ENCODE measurements around the gene AARS1. TPM values are rescaled to one million over a fixed set of nuclear protein-coding genes. Genes with fewer than 3 reads are reported as not detected.
"Not testable (repeated sequence)": the region's sequence is repeated elsewhere in the genome, so short reads cannot be mapped to it uniquely, and the experiment has no call there.

The AARS1 gene
- polyA plus RNA-seq, 1 donor, result 53.0 TPM

GRCh38 chr16:70304892-70305448 is 15.7 kb upstream of the AARS1 start:
- Histone ChIP-seq H3K9me3 (ENCODE audit: control insufficient read depth, low read depth, low read length) (no peaks in the 10 kb centered on the region), H3K36me3 (ENCODE audit: control insufficient read depth, insufficient read depth, low read length) (peaks cover 10% of the 10 kb centered on the region), H3K27ac (ENCODE audit: low read length) (no peak overlapping the region), H3K27me3 (ENCODE audit: control insufficient read depth, insufficient read depth, low read length) (no peaks in the 10 kb centered on the region), H3K4me1 (ENCODE audit: control insufficient read depth, insufficient read depth, low read length) (peaks cover 3% of the 10 kb centered on the region), H3K4me3 (ENCODE audit: low read length) (no peak overlapping the region)
- WGBS (ENCODE audit: insufficient coverage, low lambda C conversion rate), result 84% methylated on average over 2 of the region's 3 CpGs
- no peak for DNase-seq

GRCh38 chr16:70302745-70303144 is 13.4 kb upstream of the AARS1 start:
- Histone ChIP-seq H3K4me3 (ENCODE audit: low read length) (no peak overlapping the region), H3K36me3 (ENCODE audit: control insufficient read depth, insufficient read depth, low read length) (peaks cover 7% of the 10 kb centered on the region), H3K27me3 (ENCODE audit: control insufficient read depth, insufficient read depth, low read length) (no peaks in the 10 kb centered on the region), H3K4me1 (ENCODE audit: control insufficient read depth, insufficient read depth, low read length) (peaks cover 6% of the 10 kb centered on the region), H3K27ac (ENCODE audit: low read length) (no peak overlapping the region), H3K9me3 (ENCODE audit: control insufficient read depth, low read depth, low read length) (no peaks in the 10 kb centered on the region)
- no peak for DNase-seq
- no CpG with 5 or more reads among the region's 1 CpG for WGBS (ENCODE audit: insufficient coverage, low lambda C conversion rate)

- DNase-seq, result no peak
- peaks cover 6% of the 10 kb centered on the region for H3K4me1 ChIP-seq (ENCODE audit: control insufficient read depth, insufficient read depth, low read length)
- no CpG with 5 or more reads among the region's 1 CpG for WGBS (ENCODE audit: insufficient coverage, low lambda C conversion rate)
- H3K27me3 ChIP-seq (ENCODE audit: control insufficient read depth, insufficient read depth, low read length), result no peaks in the 10 kb centered on the region
- no peak overlapping the region for H3K4me3 ChIP-seq (ENCODE audit: low read length)
- H3K36me3 ChIP-seq (ENCODE audit: control insufficient read depth, insufficient read depth, low read length), result peaks cover 6% of the 10 kb centered on the region
- no peak overlapping the region for H3K27ac ChIP-seq (ENCODE audit: low read length)
- H3K9me3 ChIP-seq (ENCODE audit: control insufficient read depth, low read depth, low read length), result no peaks in the 10 kb centered on the region
Observed at GRCh38 chr16:70301121-70301520, 11.8 kb upstream of the AARS1 start.

- Histone ChIP-seq H3K27ac (ENCODE audit: low read length) (peak within 1 kb of the TSS; percentile 99), H3K4me1 (ENCODE audit: control insufficient read depth, insufficient read depth, low read length) (peaks cover 6% of the 10 kb centered on the region), H3K36me3 (ENCODE audit: control insufficient read depth, insufficient read depth, low read length) (peaks cover 4% of the 10 kb centered on the region), H3K27me3 (ENCODE audit: control insufficient read depth, insufficient read depth, low read length) (no peaks in the 10 kb centered on the region), H3K9me3 (ENCODE audit: control insufficient read depth, low read depth, low read length) (no peaks in the 10 kb centered on the region), H3K4me3 (ENCODE audit: low read length) (peak within 1 kb of the TSS; percentile 95)
- DNase-seq, result peak; percentile 78 to 92
- no CpG with 5 or more reads among the region's 37 CpGs for WGBS (ENCODE audit: insufficient coverage, low lambda C conversion rate)
Observed at GRCh38 chr16:70298988-70299938, 10.0 kb upstream of the AARS1 start, which contains the start of gene DDX19B. Gene DDX19B, plus strand, starts transcription at chr16:70299186. Its CDS starts 112 bp downstream, at chr16:70299298.

GRCh38 chr16:70295634-70296033 is 6.3 kb upstream of the AARS1 start:
- no peak overlapping the region for H3K27ac ChIP-seq (ENCODE audit: low read length)
- no peaks in the 10 kb centered on the region for H3K27me3 ChIP-seq (ENCODE audit: control insufficient read depth, insufficient read depth, low read length)
- no peaks in the 10 kb centered on the region for H3K36me3 ChIP-seq (ENCODE audit: control insufficient read depth, insufficient read depth, low read length)
- H3K9me3 ChIP-seq (ENCODE audit: control insufficient read depth, low read depth, low read length), result no peaks in the 10 kb centered on the region
- no peak for DNase-seq
- peaks cover 5% of the 10 kb centered on the region for H3K4me1 ChIP-seq (ENCODE audit: control insufficient read depth, insufficient read depth, low read length)
- H3K4me3 ChIP-seq (ENCODE audit: low read length), result no peak overlapping the region

- no CpG with 5 or more reads among the region's 28 CpGs for WGBS (ENCODE audit: insufficient coverage, low lambda C conversion rate)
- Histone ChIP-seq H3K9me3 (ENCODE audit: control insufficient read depth, low read depth, low read length) (no peaks in the 10 kb centered on the region), H3K36me3 (ENCODE audit: control insufficient read depth, insufficient read depth, low read length) (no peaks in the 10 kb centered on the region), H3K4me3 (ENCODE audit: low read length) (no peak overlapping the region), H3K4me1 (ENCODE audit: control insufficient read depth, insufficient read depth, low read length) (peaks cover 3% of the 10 kb centered on the region), H3K27me3 (ENCODE audit: control insufficient read depth, insufficient read depth, low read length) (no peaks in the 10 kb centered on the region), H3K27ac (ENCODE audit: low read length) (no peak overlapping the region)
- no peak for DNase-seq
Observed at GRCh38 chr16:70294385-70295025, 5.2 kb upstream of the AARS1 start.

GRCh38 chr16:70292148-70292547 is 2.8 kb upstream of the AARS1 start:
- H3K4me3 ChIP-seq (ENCODE audit: low read length); H3K36me3 ChIP-seq (ENCODE audit: control insufficient read depth, insufficient read depth, low read length); DNase-seq; H3K27ac ChIP-seq (ENCODE audit: low read length); H3K4me1 ChIP-seq (ENCODE audit: control insufficient read depth, insufficient read depth, low read length); H3K9me3 ChIP-seq (ENCODE audit: control insufficient read depth, low read depth, low read length); H3K27me3 ChIP-seq (ENCODE audit: control insufficient read depth, insufficient read depth, low read length): not testable (repeated sequence)
- WGBS (ENCODE audit: insufficient coverage, low lambda C conversion rate), result 100% methylated on average over 3 of the region's 11 CpGs

GRCh38 chr16:70290949-70291519 is 1.7 kb upstream of the AARS1 start:
- no peaks in the 10 kb centered on the region for H3K36me3 ChIP-seq (ENCODE audit: control insufficient read depth, insufficient read depth, low read length)
- H3K4me3 ChIP-seq (ENCODE audit: low read length), result no peak overlapping the region
- no peaks in the 10 kb centered on the region for H3K4me1 ChIP-seq (ENCODE audit: control insufficient read depth, insufficient read depth, low read length)
- no peak for DNase-seq
- no peak overlapping the region for H3K27ac ChIP-seq (ENCODE audit: low read length)
- H3K9me3 ChIP-seq (ENCODE audit: control insufficient read depth, low read depth, low read length), result no peaks in the 10 kb centered on the region
- no peaks in the 10 kb centered on the region for H3K27me3 ChIP-seq (ENCODE audit: control insufficient read depth, insufficient read depth, low read length)

GRCh38 chr16:70287304-70287971 is 1.9 kb downstream of the AARS1 start:
- not testable (repeated sequence) for H3K36me3 ChIP-seq (ENCODE audit: control insufficient read depth, insufficient read depth, low read length); H3K4me1 ChIP-seq (ENCODE audit: control insufficient read depth, insufficient read depth, low read length); H3K27ac ChIP-seq (ENCODE audit: low read length); H3K9me3 ChIP-seq (ENCODE audit: control insufficient read depth, low read depth, low read length); H3K27me3 ChIP-seq (ENCODE audit: control insufficient read depth, insufficient read depth, low read length)
- DNase-seq, result peak in 1 of 2 donors; percentile 1
- peak overlapping the region; percentile 81 for H3K4me3 ChIP-seq (ENCODE audit: low read length)
- no CpG with 5 or more reads among the region's 17 CpGs for WGBS (ENCODE audit: insufficient coverage, low lambda C conversion rate)

GRCh38 chr16:70276392-70276791 is 12.9 kb downstream of the AARS1 start:
- no peak overlapping the region for H3K27ac ChIP-seq (ENCODE audit: low read length)
- H3K9me3 ChIP-seq (ENCODE audit: control insufficient read depth, low read depth, low read length), result no peaks in the 10 kb centered on the region
- H3K36me3 ChIP-seq (ENCODE audit: control insufficient read depth, insufficient read depth, low read length), result peaks cover 63% of the 10 kb centered on the region
- no CpG with 5 or more reads among the region's 1 CpG for WGBS (ENCODE audit: insufficient coverage, low lambda C conversion rate)
- no peak overlapping the region for H3K4me3 ChIP-seq (ENCODE audit: low read length)
- no peaks in the 10 kb centered on the region for H3K27me3 ChIP-seq (ENCODE audit: control insufficient read depth, insufficient read depth, low read length)
- DNase-seq, result no peak
- H3K4me1 ChIP-seq (ENCODE audit: control insufficient read depth, insufficient read depth, low read length), result no peaks in the 10 kb centered on the region

All from large intestine (tissue), 3 donors.